Panc1 (cell line): ENCODE measurements around the gene SORT1. TPM values are rescaled to one million over a fixed set of nuclear protein-coding genes. Genes with fewer than 3 reads are reported as not detected.

ENCODE experiments used
- ATAC-seq: fragments of 200-7000 bp; cut with Tn5 transposase; 2 replicates; pipeline ENCODE4 v1.9.1; 2020; ENCODE audit warnings: mild to moderate bottlenecking, moderate library complexity
- BruUV-seq: library from RNA; stranded (reverse); fragments of 400-500 nt; replicated peaks from 2 replicates; lab custom pipeline; 2021; lab: Mats Ljungman, UMichigan
- CTCF ChIA-PET: fragments of 300-600 bp; sonication (Branson Sonifier 250); formaldehyde crosslinking; loops from one replicate; lab custom pipeline; 2022; ENCODE audit warnings: antibody characterized with exemption; lab: Charles Lee
- POLR2A ChIA-PET: fragments of 300-600 bp; sonication (Branson Sonifier 250); formaldehyde crosslinking; loops from one replicate; lab custom pipeline; 2022; ENCODE audit warnings: antibody characterized with exemption; lab: Charles Lee
- DNase-seq: peaks from one replicate; pipeline ENCODE4 v3.0.0-alpha.2; 2010; ENCODE audit warnings: low read depth, low spot score
- H3K27ac ChIP-seq: 2 replicates; pipeline ENCODE4 v1.5.1; 2011; ENCODE audit warnings: mild to moderate bottlenecking, low read length, inconsistent platforms
- H3K27me3 ChIP-seq: fragments of 200-500 bp; sonication (Bioruptor generic); 2 replicates; pipeline ENCODE4 v1.6.0; 2014; ENCODE audit warnings: low read length, inconsistent platforms; ENCODE audit not compliant: control insufficient read depth, insufficient read depth
- H3K36me3 ChIP-seq: fragments of 200-500 bp; sonication (Bioruptor generic); 2 replicates; pipeline ENCODE4 v1.5.1; 2014; ENCODE audit warnings: inconsistent platforms, mild to moderate bottlenecking, low read length, moderate library complexity; ENCODE audit not compliant: control insufficient read depth, insufficient read depth
- H3K4me1 ChIP-seq: 2 replicates; pipeline ENCODE4 v1.5.1; 2011; ENCODE audit warnings: inconsistent platforms, mild to moderate bottlenecking, low read length, moderate library complexity; ENCODE audit not compliant: control insufficient read depth, insufficient read depth
- H3K4me3 ChIP-seq, 2 experiments: 2 replicates each; pipeline ENCODE4 v1.5.1; 2011 to 2012; ENCODE audit warnings: low read depth in 2 of 2, low read length in 2 of 2, mild to moderate bottlenecking in 2 of 2, inconsistent platforms in 1 of 2, moderate library complexity in 1 of 2
- H3K9me3 ChIP-seq: fragments of 200-500 bp; sonication (Bioruptor generic); 2 replicates; pipeline ENCODE4 v1.5.1; 2014; ENCODE audit warnings: low read depth, mild to moderate bottlenecking, inconsistent platforms, low read length, moderate library complexity; ENCODE audit not compliant: control insufficient read depth, insufficient read depth
- CTCF ChIP-seq: fragments of 450-650 bp; IDR thresholded peaks from 2 replicates; pipeline ENCODE4 v1.5.1; 2017; ENCODE audit warnings: mild to moderate bottlenecking
- POLR2AphosphoS5 ChIP-seq: IDR thresholded peaks from 2 replicates; pipeline ENCODE4 v1.6.1; 2012; ENCODE audit warnings: mild to moderate bottlenecking, low read depth, low read length, moderate library complexity
- REST ChIP-seq, 2 experiments: IDR thresholded peaks; 2 replicates each; pipeline ENCODE4 v1.6.1; 2011 to 2012; ENCODE audit warnings: low read depth in 2 of 2, control low read depth in 1 of 2, low read length in 1 of 2, mild to moderate bottlenecking in 1 of 2, moderate library complexity in 1 of 2; ENCODE audit not compliant: insufficient read depth in 1 of 2
- SIN3A ChIP-seq: IDR thresholded peaks from 2 replicates; pipeline ENCODE4 v1.6.1; 2012; ENCODE audit warnings: low read depth, mild to moderate bottlenecking, low read length, moderate library complexity, borderline replicate concordance; ENCODE audit not compliant: insufficient read depth
- TCF7L2 ChIP-seq: IDR thresholded peaks from 2 replicates; pipeline ENCODE4 v1.6.1; 2011; ENCODE audit warnings: mild to moderate bottlenecking, low read depth, low read length, inconsistent platforms
- in situ Hi-C: cut with HindIII; loops from 2 replicates; pipeline ENCODE4 v1.10.0; 2016; ENCODE audit warnings: low sequenced_read_pairs, low pct_unique_long_range_greater_than_20kb
- intact Hi-C: fragments of 100-400 bp; cut with micrococcal nuclease; formaldehyde crosslinking; loops from one replicate; pipeline ENCODE4 v1.10.0; 2022; ENCODE audit not compliant: unreplicated experiment
- total RNA-seq: library from RNA; stranded (reverse); gene quantifications from one replicate; pipeline ENCODE4 v1.2.1, GENCODE V29; 2021; ENCODE audit not compliant: unreplicated experiment

Gene SORT1
- total RNA-seq, 1 experiment from 2014 or later: 25.1 TPM

DNA sequence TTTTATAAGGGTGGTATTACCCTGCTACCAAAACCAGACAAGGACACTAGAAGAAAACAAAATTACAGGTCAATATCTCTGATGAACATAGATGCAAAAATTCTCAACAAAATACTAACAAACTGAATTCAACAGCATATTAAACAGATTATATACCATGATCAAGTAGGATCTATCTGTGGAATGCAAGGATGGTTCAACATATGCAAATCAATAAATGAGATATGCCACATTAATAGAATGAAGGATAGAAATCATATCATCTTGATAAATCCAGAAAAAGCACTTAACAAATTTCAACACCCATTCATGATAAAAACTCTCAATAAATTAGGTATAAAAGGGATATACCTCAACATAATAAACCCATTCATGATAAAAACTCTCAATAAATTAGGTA, 66.6 kb downstream of the SORT1 start:
- no peak for ATAC-seq
- ChIA-PET POLR2A (no interaction called here), CTCF (interaction anchor here (0.7 kb wide), 1 partner anchor 36 kb away, joined by 6 read pairs; no protein-coding TSS in a partner anchor)
- no TSS peak for BruUV-seq
- no peaks in the 10 kb centered on the region for H3K36me3 ChIP-seq
- H3K4me3 ChIP-seq: no peak overlapping the region
- H3K27me3 ChIP-seq: no peaks in the 10 kb centered on the region
- DNase-seq: no peak
- peaks cover 4% of the 10 kb centered on the region; the same call in 1 of the 2 replicates for H3K9me3 ChIP-seq
- intact Hi-C loops (no loop called here), in situ Hi-C loops (no loop called here)
- no peaks in the 10 kb centered on the region for H3K4me1 ChIP-seq
- TF ChIP-seq REST (IDR thresholded peaks at IDR 0.05; ENCODE audit: insufficient read depth in 1 of 2, low read depth in 2 of 2, low read length in 1 of 2): no peak
- no peak for TF ChIP-seq CTCF
- no peak for TF ChIP-seq POLR2AphosphoS5
- TF ChIP-seq TCF7L2: no peak
- TF ChIP-seq SIN3A: no peak
- H3K27ac ChIP-seq: no peak overlapping the region

- H3K4me3 ChIP-seq: no peak overlapping the region
- no peak for TF ChIP-seq TCF7L2
- no peak for TF ChIP-seq POLR2AphosphoS5
- TF ChIP-seq REST (IDR thresholded peaks at IDR 0.05; ENCODE audit: insufficient read depth in 1 of 2, low read depth in 2 of 2, low read length in 1 of 2): no peak
- TF ChIP-seq SIN3A: no peak
- TF ChIP-seq CTCF: no peak
- intact Hi-C loops (no loop called here), in situ Hi-C loops (no loop called here)
- no TSS peak for BruUV-seq
- ChIA-PET CTCF (no interaction called here), POLR2A (no interaction called here)
- DNase-seq: no peak
- peaks cover 4% of the 10 kb centered on the region; the same call in 1 of the 2 replicates for H3K9me3 ChIP-seq
- no peaks in the 10 kb centered on the region for H3K36me3 ChIP-seq
- no peak for ATAC-seq
- no peaks in the 10 kb centered on the region for H3K27me3 ChIP-seq
- no peak overlapping the region for H3K27ac ChIP-seq
- H3K4me1 ChIP-seq: no peaks in the 10 kb centered on the region
Observed at GRCh38 chr1:109327285-109327684, 70.4 kb downstream of the SORT1 start.
